Dendritic cell treated with granulocyte-macrophage colony-stimulating factor and Interleukin-4, amounts not matched to agents 40 ng/mL and 50 ng/mL, for 4 days (primary cell): ENCODE data around the gene ADH4.
"Not testable (repeated sequence)": the region's sequence is repeated elsewhere in the genome, so short reads cannot be mapped to it uniquely, and the experiment has no call there.

ENCODE experiments used
- H3K27ac Mint-ChIP-seq: one replicate; pipeline ENCODE4 v1.8.0; 2022; ENCODE audit warnings: mild to moderate bottlenecking, mixed read lengths
- H3K27me3 Mint-ChIP-seq: one replicate; pipeline ENCODE4 v1.8.0; 2022; ENCODE audit warnings: mild to moderate bottlenecking, mixed read lengths
- H3K36me3 Mint-ChIP-seq: one replicate; pipeline ENCODE4 v1.8.0; 2022; ENCODE audit warnings: low read depth, mixed read lengths
- H3K4me1 Mint-ChIP-seq: one replicate; pipeline ENCODE4 v1.8.0; 2022; ENCODE audit warnings: low read depth, mixed read lengths
- H3K4me3 Mint-ChIP-seq: one replicate; pipeline ENCODE4 v1.8.0; 2022; ENCODE audit warnings: mild to moderate bottlenecking, moderate library complexity, mixed read lengths
- H3K9me3 Mint-ChIP-seq: one replicate; pipeline ENCODE4 v1.8.0; 2022; ENCODE audit warnings: mixed read lengths
- intact Hi-C: fragments of 100-400 bp; cut with micrococcal nuclease; formaldehyde crosslinking; loops from one replicate; pipeline ENCODE4 v1.15.0; 2022

The ADH4 gene

DNA sequence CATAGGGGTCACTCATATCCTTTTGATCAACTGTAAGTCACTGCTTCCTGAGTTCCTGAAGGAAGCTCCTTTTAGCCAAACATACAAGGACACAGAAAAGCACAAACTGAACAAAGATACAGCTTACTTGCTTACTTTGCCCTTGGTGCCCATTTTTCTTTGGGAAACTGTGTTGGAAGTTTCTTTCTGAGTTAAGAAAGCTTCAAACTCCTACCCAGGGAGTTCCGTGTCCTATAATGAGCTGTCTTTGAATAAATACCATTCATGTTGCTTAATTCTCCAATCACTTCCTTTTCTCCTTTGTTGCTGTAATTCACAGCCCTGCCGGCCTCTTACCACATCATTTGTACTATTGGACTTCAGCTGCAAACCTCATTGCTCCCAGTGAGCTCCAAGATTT, at the start of gene ADH4:
Gene ADH4 (minus strand): TSS at position 228 of the 400 bp plus-strand sequence. CDS start 75 bp downstream, at position 153.
- Mint-ChIP-seq H3K9me3 (no peaks in the 10 kb centered on the region), H3K4me1 (no peaks in the 10 kb centered on the region), H3K36me3 (no peaks in the 10 kb centered on the region), H3K4me3 (no peak within 1 kb of the TSS), H3K27me3 (no peaks in the 10 kb centered on the region), H3K27ac (no peak within 1 kb of the TSS)
- intact Hi-C loops = no loop called here

DNA sequence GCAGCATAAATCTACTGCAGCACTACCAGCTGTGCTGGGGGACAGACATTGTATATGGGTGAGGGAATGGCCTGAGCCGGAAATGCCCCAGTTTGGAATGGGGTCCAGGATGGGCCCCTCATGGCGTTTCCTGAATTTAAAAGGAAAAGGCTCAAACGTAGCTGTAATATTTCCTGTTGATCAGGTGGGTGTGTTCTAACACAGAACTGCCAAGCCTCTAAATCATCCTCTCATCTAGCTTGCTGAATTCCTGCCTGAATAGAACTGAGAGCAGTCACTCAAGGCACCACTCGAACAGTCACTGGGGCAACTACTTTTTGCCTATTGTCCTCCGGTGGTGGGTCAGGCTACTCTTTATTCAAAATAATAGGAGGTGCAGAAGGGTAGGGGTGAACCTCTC, 46.2 kb upstream of the ADH4 start:
- Mint-ChIP-seq H3K27ac (no peak overlapping the region), H3K4me3 (no peak overlapping the region), H3K4me1 (no peaks in the 10 kb centered on the region), H3K9me3 (peaks cover 72% of the 10 kb centered on the region), H3K36me3 (no peaks in the 10 kb centered on the region), H3K27me3 (no peaks in the 10 kb centered on the region)
- intact Hi-C loops = no loop called here

DNA sequence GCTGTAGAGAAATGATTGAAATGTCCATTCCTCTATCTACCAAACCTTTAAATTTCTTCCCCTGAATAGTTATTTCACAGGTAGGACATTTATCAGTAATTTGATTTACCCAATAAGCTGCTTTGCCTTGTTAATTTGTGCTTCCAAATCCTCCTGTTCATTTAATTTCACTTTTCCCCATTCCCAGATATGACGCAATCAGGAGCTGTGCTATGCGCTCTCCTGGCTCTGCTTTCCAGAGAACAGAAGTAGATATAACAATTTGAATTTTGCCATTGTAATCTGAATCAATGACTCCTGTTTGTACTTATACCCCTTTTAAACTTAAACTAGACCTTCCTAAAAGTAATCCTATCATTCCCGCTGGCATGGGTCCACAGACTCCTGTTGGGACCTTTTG, 45.8 kb upstream of the ADH4 start:
- H3K27me3 Mint-ChIP-seq, H3K27ac Mint-ChIP-seq, H3K36me3 Mint-ChIP-seq, intact Hi-C loops, H3K4me3 Mint-ChIP-seq, H3K4me1 Mint-ChIP-seq: not testable (repeated sequence)
- peaks cover 73% of the 10 kb centered on the region for H3K9me3 Mint-ChIP-seq

DNA sequence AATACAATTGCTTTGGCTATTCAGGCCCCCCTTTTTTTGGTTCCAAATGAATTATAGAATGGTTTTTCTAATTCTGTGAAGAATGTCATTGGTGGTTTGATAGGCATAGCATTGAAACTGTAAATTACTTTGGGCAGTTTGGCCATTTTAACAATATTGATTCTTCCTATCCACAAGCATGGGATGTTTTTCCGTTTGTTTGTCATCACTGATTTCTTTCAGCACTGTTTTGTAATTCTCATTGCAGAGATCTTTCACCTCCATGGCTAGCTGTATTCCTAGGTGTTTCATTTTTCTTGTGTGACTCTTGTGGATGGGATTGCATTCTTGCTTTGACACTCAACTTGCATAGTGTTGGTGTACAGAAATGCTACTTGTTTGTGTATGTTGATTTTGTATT, 41.9 kb upstream of the ADH4 start:
- Mint-ChIP-seq H3K36me3 (no peaks in the 10 kb centered on the region), H3K27ac (no peak overlapping the region), H3K4me3 (no peak overlapping the region), H3K4me1 (no peaks in the 10 kb centered on the region), H3K9me3 (peaks cover 65% of the 10 kb centered on the region), H3K27me3 (no peaks in the 10 kb centered on the region)
- intact Hi-C loops = no loop called here

DNA sequence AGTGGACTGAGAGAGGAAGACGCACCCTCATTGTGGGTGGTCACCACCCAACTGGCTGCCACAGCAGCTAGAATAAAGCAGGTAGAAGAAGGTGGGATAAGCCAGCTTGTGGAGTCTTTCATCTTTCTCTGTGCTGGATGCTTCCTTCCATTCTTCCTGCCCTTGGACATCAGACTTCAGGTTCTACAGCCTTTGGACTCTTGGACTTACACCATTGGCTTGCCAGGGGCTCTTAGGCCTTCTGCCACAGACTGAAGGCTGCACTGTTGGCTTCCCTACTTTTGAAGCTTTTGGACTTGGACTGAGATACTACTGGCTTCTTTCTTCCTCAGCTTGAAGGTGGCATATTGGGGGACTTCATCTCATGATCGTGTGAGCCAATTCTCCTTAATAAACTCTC, 41.5 kb upstream of the ADH4 start:
- intact Hi-C loops = no loop called here
- Mint-ChIP-seq H3K9me3 (peaks cover 61% of the 10 kb centered on the region), H3K4me3 (no peak overlapping the region), H3K36me3 (no peaks in the 10 kb centered on the region), H3K27ac (no peak overlapping the region), H3K27me3 (no peaks in the 10 kb centered on the region), H3K4me1 (no peaks in the 10 kb centered on the region)

DNA sequence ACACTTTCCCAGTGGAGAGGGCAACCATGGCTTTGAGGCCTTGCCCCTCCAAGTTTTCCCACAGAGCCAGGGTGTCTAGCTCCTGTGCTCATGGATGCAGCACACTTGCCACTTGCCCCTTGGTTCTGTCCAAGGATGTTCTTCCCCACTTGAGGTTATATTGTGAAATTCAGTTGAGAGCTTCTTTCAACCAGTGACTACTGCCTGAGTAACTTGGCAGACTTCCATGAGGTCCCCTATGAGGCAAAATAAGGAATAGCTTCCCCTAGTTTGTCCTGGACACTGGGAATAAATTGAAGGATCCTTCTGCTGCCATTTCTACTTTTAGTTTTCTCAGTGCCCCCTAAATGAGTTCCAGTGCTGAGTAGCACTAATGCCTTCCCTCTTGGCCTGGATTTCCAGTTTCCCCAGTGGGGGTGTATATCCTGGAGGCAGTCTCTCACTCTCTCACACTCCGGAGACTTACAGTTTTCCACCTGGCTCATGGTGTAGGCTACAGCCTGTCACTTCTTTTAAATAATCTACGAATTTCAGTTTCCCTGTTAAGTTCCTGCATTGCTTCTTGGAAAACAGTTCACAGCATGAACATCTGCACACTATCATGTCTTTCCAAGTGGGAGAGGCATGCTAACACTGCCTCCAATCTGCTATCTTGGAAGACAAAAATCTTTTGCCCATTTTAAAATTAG, 36.4 kb upstream of the ADH4 start:
- intact Hi-C loops = no loop called here
- H3K4me1 Mint-ChIP-seq = no peaks in the 10 kb centered on the region
- H3K9me3 Mint-ChIP-seq = peaks cover 28% of the 10 kb centered on the region
- no peaks in the 10 kb centered on the region for H3K27me3 Mint-ChIP-seq
- no peak overlapping the region for H3K27ac Mint-ChIP-seq
- H3K4me3 Mint-ChIP-seq = no peak overlapping the region
- H3K36me3 Mint-ChIP-seq = no peaks in the 10 kb centered on the region

DNA sequence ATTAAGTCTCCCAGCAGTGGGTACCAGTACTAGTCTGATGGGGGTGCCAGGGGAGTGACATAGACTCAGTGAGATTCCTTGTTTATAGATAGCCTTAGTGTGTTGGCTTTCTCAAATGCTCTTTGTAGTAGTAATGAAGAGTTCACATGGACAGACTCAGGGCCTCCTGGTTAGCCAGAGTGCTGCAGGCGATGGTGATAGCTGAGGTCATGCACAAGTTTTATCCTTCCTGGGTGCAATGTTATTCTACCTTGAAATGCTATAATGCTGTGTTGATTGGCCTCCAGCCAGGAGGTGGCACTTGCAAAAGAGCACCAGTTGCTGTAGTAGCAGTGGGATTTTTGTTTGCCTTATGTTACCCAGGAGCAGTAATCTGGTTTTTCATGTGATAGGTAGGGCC, 35.5 kb upstream of the ADH4 start:
- H3K4me3 Mint-ChIP-seq = no peak overlapping the region
- no peaks in the 10 kb centered on the region for H3K4me1 Mint-ChIP-seq
- peaks cover 28% of the 10 kb centered on the region for H3K9me3 Mint-ChIP-seq
- intact Hi-C loops = no loop called here
- no peaks in the 10 kb centered on the region for H3K36me3 Mint-ChIP-seq
- H3K27ac Mint-ChIP-seq = no peak overlapping the region
- no peaks in the 10 kb centered on the region for H3K27me3 Mint-ChIP-seq

DNA sequence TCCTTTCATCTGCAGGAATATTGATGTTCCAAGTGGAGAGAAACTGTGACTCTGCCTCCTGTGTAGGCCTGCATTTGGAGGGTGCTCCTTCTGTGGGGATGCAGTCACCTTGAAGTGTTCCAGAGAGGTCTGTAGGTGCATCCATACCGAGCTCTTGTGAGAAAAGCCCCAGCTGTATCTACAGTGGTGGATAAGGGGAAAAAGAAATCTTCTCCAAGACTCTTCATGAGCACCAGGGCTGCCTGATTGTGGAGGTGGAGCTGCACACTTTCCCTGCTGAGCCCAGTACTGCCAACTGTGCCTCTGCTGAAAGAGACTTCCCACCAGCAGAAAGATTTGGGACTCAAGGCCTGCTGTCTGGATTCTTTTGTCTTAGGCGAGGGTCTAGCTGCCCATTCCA, 35.1 kb upstream of the ADH4 start:
- Mint-ChIP-seq H3K4me1 (no peaks in the 10 kb centered on the region), H3K4me3 (no peak overlapping the region), H3K27me3 (no peaks in the 10 kb centered on the region), H3K9me3 (peaks cover 25% of the 10 kb centered on the region), H3K27ac (no peak overlapping the region), H3K36me3 (no peaks in the 10 kb centered on the region)
- intact Hi-C loops = no loop called here

DNA sequence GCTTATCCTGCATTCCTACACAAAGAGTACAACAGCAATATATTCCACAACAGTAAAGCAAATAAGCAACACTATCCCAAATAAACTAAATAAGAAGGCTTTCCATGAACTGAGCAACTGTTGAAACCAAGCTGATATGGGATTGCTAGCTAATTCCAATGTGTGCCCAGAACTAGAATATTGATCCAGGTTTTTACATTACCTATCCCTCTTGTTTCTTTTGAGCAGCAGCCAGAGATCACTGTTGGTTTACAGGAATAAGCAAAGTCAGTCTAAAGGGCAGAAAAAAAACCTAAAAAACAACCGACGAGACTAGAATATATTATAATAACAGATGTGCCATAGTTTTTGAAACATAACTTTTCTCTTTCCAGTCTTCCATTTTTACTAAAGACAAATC, 22.4 kb upstream of the ADH4 start:
- no peaks in the 10 kb centered on the region for H3K27me3 Mint-ChIP-seq
- H3K4me3 Mint-ChIP-seq = no peak overlapping the region
- H3K36me3 Mint-ChIP-seq = no peaks in the 10 kb centered on the region
- intact Hi-C loops = no loop called here
- no peak overlapping the region for H3K27ac Mint-ChIP-seq
- H3K4me1 Mint-ChIP-seq = no peaks in the 10 kb centered on the region
- H3K9me3 Mint-ChIP-seq = no peaks in the 10 kb centered on the region

DNA sequence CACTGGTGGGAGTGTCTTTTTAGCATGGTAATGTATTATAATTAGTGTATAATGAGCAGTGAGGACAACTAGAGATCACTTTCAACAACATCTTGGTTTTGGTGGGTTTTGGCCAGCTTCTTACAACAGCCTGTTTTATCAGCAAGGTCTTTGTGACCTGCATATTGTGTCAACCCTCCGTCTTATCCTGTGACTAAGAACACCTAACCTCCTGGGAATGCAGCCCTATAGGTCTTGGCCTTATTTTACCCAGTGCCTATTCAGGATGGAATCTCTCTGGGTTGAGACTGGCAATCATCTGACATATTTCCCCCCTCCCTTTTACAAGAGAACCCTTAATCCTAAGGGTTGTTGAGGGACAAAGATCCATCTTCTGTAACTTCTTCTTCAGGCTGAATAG, 21.9 kb upstream of the ADH4 start:
- Mint-ChIP-seq H3K27me3 (no peaks in the 10 kb centered on the region), H3K36me3 (no peaks in the 10 kb centered on the region), H3K9me3 (no peaks in the 10 kb centered on the region), H3K4me1 (no peaks in the 10 kb centered on the region), H3K4me3 (no peak overlapping the region), H3K27ac (no peak overlapping the region)
- intact Hi-C loops = no loop called here

DNA sequence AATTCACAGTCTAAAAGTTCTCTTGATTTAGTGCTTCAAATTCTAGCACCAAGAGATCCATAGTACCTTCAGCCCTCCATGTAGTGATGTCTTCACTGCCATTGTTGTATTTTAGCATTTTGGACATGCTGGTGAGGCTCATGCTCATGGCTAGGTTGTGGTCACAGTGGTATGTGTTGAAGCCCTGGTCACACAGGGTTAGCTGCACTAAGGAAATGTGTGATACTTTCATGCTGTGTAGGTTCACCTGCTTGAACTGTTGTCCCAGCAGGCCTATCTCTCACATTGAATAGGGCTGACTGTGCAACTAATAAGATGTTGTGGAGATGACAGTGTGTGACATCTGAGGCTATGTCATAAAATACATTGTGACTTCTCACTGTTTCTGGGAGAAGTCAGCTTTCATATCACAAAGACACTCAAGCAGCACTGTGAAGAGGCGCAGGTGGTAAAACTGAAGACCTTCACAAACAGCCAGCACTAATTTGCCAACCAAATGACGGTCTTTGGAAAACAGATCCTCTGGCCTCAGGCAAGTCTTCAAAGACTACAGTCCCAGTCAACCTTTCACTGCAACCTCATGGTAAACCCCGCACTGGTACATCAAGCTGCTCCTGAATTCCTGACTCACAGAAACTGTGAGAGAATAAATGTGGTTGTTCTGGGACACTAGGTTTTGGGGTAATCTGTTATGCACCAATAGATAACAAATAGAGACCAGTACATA, 17.4 kb upstream of the ADH4 start:
- Mint-ChIP-seq H3K27me3 (no peaks in the 10 kb centered on the region), H3K36me3 (no peaks in the 10 kb centered on the region), H3K4me1 (no peaks in the 10 kb centered on the region), H3K4me3 (no peak overlapping the region), H3K27ac (no peak overlapping the region), H3K9me3 (no peaks in the 10 kb centered on the region)
- intact Hi-C loops = no loop called here

DNA sequence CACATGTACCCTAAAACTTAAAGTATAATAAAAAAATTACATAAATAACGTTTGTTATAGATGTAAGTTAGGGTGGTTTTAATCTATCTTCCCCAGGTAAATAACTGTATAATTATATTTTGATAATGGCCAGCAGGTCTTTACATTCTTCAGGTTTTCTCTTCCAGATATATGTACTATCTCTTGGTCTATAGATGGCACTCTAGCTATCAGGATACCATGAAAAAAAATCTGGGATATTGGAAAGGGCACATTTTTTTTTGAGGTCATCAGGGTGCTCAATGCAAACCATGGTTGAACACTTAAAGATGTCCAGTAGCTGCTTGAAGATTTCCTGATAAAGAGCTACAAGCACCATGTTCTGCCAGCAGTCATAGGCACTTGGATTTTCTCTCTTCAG, 15.6 kb upstream of the ADH4 start:
- Mint-ChIP-seq H3K36me3 (no peaks in the 10 kb centered on the region), H3K27ac (no peak overlapping the region), H3K4me1 (no peaks in the 10 kb centered on the region), H3K27me3 (no peaks in the 10 kb centered on the region), H3K9me3 (peaks cover 14% of the 10 kb centered on the region), H3K4me3 (no peak overlapping the region)
- intact Hi-C loops = no loop called here

DNA sequence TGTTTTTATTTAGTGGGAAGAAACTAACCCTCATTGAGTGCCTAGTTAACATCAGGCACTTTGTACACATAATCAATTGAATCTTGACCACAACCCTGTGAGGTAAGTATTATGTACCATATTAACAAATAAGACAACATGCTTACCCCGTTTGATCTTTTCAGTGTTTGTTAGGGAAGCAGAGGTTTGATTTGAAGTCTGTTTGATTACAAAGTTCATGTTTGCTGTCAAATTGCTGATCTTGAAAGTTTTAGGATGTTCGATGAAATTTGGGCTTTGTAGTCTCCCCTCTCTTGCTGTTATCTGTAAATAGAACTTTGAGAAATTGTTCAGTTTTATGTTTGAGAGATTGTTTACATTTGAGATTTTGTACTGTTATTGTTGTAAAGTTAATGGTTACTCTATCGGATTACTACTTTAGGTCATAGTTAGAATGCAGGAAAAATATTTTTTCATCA, 13.4 kb upstream of the ADH4 start:
- Mint-ChIP-seq H3K27ac (no peak overlapping the region), H3K4me3 (no peak overlapping the region), H3K36me3 (no peaks in the 10 kb centered on the region), H3K27me3 (no peaks in the 10 kb centered on the region), H3K4me1 (no peaks in the 10 kb centered on the region), H3K9me3 (peaks cover 14% of the 10 kb centered on the region)
- intact Hi-C loops = no loop called here

DNA sequence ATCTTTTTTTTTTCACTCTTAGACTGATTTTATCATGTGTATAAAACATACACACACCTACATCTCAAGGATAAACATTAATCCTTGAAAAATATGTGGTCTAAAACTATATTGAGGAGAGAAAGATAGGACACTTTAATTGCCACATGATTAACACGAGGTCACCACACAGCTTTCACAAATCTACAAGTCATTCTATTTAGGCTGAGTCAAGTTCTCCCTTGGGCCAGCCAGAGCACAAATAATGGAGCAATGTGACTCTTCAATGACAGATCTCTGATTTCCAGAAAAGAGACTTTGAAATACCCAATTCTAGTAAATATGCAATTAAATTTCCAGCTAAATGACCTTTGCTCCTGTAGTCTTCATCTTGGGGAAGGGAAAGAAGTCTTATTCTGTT, 12.9 kb upstream of the ADH4 start:
- Mint-ChIP-seq H3K4me3 (no peak overlapping the region), H3K27me3 (no peaks in the 10 kb centered on the region), H3K9me3 (peaks cover 14% of the 10 kb centered on the region), H3K27ac (no peak overlapping the region), H3K4me1 (no peaks in the 10 kb centered on the region), H3K36me3 (no peaks in the 10 kb centered on the region)
- intact Hi-C loops = no loop called here
